NCI-H774 (cell line): ENCODE data around the gene TMEM174.
"Not testable (repeated sequence)": the region's sequence is repeated elsewhere in the genome, so short reads cannot be mapped to it uniquely, and the experiment has no call there.

Experiments used
- DNase-seq: peaks from one replicate; lab custom pipeline; 2025; lab: John Stamatoyannopoulos, UW

Gene TMEM174

DNA sequence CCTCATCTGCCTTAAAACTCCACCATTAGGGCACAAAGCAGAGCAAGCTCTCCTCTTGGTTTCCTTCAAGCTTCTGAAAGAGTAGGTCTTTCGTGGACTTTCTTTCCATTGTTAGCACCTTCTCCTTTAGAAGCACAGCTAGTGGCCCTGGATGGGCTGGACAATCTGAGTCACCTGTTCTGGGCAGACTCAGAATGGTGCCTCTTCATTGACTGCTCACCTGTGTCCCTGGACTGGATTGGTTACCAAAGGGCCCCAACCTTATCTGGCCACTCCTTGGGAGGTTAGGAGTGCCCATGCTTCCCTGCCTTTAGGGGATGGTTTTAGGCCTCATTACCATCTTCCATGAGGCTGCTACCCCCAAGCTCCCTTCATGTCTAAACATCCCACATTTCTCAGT, 23.2 kb downstream of the TMEM174 start:
- DNase-seq, result no peak

DNA sequence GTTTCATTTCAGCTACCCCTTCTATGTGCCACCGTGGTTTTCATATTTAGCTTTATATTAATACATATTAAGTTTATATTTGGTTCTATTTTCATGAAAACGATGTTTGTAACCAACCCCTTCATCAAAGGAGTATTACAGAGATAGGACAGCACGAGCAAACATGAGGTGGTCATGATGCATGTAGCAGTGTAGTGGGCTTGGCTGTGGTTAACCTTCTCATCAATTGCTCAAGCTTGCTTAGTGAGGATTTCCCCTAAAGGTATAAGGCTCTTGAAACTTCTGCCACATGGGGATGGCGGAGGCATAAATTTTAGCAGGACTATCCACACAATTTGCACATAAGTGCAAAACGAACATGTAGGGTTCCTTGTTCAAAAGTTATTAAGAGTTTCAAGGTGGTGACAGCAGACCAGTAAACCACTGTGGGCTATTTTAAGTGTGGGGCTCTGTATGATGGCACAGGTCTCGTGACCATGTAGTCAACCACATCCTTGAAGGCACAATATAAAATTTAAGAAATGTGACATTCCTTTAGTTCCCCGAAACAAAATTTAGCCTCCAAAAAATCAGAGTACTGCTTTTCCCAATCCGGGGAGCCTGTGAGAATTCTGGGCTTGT, 24.8 kb downstream of the TMEM174 start:
- DNase-seq, result no peak

DNA sequence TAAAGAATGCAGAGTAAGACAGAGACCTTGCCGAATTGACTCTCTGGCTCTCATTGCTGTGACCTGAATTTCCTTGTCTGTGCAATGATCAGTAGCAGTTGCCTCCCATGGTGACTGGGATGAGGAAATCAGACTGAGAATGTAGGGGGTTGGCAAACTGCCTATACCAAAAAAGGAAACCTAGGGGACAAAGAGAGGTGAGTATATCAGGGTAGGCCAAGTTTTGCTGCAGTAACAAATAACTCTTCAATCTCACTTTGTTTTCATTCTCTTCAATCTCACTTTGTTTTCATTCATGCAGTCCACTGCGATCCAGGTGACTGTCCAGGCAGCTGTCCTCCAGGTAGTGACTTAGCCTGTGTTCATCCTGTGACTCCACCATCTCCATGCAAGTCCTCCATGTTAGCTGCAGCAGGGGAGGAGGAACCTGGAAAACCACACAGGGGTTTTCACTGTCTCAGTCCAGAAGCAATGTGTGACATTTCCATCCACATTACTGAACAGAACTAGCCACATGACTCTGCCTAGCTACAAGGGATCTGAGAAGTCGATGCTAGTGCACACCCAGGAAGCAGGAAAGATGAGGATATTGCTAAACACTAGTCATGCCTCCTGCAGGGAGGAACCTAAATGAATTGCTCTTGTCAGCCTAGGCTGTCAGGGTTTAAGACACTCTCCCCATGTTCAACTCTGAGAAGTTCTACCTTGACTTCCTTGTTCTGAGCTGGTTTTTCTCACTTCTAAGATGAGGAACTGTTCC, 26.0 kb downstream of the TMEM174 start:
- no peak for DNase-seq

DNA sequence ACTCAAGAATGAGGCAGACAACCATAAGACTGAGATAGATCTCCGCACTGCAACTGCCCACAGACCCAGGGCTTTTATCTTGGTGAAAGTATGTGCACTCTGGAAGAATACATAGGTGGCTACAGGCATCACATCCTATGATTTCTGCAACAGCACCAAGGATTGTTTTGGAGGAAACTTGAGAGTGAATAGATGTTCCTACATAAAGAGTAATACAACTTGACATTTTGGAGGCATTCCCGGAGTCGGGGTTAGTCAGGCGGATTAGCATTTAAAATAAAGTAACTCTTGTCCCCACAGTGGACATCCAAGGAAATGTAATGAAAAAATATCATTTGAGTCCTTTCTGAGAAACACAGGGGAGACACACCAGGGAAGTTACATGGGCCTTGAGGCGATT, 26.7 kb downstream of the TMEM174 start:
- no peak for DNase-seq

DNA sequence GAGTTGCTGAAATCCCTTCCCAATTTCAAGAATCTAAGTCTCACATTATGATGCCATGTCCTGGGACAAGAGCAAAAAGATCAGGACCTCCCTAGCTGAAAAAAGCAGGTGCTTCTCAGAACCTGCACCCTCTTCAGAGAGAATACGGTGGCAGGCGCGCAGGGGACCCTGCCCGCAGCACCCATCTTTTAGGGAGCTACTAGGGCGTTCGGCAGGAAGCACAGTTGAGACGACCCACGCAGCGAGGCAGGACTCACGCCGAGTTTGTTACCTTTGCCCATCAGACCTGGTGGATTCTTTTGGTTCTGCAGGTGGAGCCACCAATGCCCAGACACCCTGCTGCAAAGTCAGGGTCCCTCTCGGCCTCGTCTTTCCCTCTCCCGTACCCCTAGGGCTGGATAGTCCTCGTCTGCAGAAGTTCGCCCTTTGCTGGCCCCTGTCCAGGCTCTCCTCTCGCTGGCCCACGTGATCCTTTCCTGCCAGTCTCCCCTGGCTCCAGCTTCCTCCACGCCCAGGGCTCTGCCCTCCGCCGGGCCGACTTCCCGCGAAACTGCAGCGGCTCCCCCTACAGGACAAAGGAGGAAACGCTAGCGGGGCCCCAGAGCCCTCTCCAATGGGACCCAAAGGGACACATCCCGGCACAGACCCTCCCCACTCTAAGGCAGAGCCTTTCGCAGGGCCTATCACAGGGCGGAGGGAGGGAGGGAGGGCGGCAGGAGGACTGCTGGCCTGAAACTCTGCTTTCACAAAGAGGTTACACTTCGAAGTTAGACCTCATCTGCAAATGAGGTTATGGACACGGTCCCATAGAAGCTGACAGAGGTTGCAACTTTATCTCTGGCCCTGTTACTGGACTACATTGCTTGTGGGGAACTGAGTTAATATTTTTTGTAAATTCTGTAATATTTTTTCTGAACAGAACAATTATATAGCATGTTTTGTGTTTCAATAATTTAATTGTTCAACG, 28.8 kb downstream of the TMEM174 start:
- no peak for DNase-seq

DNA sequence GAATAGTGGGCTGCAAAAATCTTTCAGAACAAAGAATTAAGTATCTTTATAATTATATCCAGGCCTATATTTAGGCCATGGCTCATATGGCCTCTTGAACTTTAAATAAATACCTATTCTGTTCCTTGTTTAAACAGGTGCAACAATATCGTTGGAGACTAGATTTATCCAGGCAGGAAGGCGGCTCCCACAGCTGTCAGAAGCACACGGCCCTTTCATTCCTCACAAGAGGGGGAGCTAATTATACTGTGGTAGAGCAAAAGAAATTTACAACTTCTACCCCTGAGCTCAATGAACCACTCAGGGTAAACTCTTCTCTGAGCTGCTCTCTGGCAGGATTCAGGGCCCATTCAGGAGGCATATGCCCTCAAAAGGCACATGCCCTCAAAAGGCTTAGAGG, 31.3 kb downstream of the TMEM174 start:
- DNase-seq, result peak; percentile 93

DNA sequence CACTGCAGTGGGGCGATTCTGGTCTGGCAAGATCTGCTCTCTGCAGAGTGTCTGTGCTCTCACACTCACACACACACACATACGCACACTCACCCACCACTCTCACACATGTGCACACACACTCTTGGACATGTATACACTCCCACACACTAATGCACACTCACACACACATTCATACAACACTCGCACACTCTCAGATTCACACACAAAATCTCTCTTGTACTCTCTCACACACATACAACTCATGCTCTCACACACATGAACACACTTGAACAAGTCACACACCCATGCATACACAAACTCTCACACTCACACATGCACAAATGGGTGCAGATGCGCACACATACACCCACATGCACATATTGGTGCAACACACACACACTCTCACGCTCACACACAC, 31.7 kb downstream of the TMEM174 start:
- no peak for DNase-seq

DNA sequence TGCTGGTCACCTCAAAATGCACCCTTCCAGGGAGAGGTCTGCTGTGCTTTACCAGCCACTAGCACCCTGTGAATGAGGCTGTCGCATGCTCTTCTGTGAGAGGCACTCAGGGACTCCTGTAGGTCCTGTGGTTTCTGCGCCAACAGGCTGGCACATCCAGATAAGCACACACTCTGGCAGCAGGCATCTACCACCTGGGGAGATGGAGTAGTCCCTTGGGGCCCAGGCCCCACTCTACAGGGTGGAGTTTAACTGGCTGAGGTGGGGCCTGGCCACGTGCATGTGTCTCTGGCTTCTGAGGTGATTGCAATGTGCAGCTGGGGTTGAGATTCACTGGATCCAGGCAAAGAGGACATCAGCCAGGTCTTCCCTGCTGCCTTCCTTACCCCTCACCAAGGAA, 32.3 kb downstream of the TMEM174 start:
- peak; percentile 72 for DNase-seq

DNA sequence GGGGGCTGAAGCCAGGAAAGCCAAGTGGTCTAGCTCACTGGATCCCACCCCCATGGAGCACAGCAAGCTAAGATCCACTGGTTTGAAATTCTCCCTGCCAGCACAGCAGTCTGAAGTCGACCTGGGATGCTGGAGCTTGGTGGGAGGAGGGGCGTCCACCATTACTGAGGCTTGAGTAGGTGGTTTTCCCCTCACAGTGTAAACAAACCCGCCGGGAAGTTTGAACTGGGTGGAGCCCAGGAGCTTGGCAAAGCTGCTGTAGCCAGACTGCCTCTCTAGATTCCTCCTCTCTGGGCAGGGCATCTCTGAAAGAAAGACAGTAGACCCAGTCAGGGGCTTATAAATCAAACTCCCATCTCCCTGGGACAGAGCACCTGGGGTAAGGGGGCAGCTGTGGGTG, 34.2 kb downstream of the TMEM174 start:
- not testable (repeated sequence) for DNase-seq

DNA sequence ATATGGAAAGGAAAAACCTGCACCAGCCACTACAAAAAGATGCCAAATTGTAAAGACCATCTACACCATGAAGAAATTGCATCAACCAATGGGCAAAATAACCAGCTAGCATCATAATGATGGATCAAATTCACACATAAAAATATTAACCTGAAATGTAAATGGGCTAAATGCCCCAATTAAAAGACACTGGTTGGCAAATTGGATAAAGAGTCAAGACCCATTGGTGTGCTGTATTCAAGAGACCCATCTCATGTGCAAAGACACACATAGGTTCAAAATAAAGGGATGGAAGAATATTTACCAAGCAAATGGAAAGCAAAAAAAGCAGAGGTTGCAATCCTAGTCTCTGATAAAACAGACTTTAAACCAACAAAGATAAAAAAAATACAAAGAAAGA, 36.1 kb downstream of the TMEM174 start:
- not testable (repeated sequence) for DNase-seq

DNA sequence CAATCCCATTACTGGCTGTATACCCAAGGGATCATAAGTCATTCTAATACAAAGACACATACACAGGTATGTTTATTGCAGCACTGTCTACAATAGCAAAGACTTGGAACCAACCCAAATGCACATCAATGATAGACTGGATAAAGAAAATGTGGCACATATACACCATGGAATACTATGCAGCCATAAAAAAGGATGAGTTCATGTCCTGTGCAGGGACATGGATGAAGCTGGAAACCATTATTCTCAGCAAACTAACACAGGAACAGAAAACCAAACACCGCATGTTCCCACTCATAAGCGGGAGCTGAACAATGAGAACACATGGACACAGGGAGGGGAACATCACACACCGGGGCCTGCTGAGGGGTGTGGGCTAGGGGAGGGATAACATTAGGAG, 39.7 kb downstream of the TMEM174 start:
- not testable (repeated sequence) for DNase-seq

DNA sequence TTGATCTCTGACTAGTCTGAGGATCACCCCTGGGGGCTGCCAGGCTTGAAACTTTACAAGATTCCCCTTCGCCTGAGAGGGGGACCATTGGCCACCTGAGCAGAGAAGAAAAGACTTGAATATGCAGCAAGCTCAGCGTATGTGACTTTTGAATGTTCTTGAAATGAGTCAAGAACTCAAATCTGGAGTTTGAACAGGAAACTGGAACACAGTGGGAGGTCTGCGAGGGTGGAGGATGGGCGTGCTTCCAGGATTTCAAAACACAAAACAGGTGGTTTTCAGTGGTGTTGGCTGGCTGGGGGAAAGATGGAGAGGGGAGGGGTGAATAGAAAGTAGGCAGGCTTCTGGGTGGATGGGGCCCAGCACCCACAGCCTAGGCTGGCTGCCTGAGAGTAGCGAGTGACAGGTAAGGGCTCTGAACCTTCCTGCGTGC, 40.6 kb downstream of the TMEM174 start:
- DNase-seq, result no peak

DNA sequence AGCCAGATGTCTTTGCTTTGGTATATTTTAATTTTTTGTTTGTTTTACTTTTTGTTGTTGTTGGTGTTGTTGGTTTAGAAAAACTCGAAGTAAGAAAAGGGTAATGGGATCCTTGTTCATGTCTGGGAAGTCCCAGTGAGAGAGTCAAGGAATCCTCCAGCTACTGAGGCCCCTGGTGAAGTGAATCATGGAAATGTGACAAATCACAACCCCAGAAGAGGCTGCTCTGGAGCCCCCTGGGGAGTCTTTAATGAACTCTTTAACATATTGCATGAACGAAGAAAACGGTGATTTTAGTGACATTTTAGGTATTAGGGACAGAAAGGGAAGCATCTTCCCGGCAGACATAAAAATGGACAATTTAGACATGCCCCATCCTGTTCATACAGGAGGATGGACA, 41.3 kb downstream of the TMEM174 start:
- no peak for DNase-seq

DNA sequence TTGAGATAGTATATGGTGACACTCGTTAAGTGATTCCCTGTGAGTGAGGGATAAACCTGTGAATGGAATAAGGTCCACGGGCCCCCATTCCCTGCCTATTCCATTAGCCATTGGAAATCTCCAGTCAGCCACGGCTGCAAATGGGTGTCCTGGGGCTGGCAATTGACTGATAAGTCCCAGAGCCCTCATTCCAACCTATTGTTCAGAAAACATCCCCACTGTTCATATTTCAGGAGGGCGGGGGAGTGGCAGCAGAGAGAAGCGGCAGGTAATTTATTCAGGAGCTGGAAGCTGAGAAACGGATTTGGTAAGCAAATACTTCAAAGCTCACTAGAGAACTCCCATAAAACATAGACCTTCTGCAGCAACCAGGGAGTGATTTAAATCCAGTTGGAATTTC, 42.0 kb downstream of the TMEM174 start:
- DNase-seq, result peak; percentile 36

DNA sequence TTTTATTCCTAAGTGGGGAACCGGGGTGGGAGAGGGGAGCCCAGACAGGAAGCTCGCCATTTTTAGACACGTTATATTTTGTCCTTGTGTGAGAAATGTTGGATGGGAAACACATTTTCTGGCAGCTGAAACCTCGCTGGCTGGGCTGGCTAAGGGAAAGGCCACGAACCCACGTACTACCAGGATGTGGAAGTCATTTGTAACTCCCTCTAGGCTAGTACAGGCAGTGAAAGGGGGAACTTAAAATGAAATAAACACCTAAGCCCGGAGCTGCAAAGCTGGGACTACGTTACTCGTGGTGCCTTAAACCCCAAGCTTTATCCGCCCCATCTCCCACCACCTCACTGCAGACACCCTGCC, 42.5 kb downstream of the TMEM174 start:
- no peak for DNase-seq

DNA sequence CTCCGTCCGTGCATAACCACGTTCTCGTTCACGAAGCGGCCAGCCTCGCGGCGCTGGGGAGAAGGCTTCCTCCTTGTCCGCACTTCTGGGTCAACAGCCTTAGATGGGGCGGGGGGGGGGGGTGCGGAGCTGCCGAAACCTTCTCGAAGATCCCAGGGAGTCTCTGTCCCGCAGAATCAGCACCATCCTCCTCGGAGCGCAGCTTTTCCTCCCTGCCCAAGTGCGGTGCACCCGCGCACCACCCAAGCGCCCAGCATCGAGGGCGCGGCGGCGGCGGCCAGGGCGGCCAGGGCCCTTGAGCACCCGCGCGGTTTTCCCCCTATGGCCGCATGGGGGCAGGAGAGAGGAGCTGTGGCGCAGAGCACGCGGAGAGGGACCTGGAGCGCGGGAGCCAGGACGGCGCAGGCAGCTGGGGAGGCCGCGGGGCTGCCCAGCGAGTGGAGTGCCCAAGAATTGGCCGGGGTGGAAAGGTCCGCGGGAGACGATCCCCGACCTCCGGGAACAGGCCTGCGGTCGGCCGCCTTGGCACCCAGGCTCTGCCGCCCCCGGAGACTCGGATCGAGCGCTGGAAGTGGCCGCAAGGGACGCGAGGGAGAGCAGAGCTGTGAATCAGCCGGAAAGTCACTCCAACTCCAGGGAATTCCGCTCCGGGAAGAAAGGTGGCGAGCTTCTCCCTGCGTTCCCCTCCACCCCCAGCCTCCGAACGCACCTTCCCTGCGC, 43.1 kb downstream of the TMEM174 start:
- peak; percentile 83 for DNase-seq

DNA sequence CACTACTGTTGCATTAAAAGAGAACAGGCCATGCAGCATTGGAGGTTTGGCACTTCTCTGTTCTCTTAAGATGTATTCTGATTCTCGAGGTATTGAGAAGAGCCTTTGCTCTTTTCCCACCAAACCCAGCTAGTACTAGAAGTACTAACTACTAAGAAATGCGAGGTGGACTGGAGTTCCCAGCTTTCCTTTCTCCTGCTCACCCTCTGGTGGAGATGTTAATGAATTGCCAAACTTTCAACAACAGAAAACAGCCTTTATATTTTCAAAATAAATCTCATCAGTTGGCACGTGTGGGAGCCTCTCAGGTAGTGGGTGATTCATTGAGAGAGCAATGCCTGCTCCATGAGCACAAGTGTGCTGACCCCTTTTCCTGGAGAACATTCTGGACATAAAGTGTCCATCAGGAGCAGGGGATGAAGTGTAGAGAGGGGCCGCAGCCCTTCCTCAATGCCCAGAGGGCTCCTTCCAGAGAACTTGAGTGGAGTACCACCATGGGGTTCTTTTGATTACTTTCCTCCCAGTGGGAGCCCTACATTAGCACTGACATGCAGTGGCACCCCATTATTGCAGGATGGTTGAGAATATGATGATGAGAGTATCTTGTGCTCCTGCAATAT, 45.7 kb downstream of the TMEM174 start:
- no peak for DNase-seq

DNA sequence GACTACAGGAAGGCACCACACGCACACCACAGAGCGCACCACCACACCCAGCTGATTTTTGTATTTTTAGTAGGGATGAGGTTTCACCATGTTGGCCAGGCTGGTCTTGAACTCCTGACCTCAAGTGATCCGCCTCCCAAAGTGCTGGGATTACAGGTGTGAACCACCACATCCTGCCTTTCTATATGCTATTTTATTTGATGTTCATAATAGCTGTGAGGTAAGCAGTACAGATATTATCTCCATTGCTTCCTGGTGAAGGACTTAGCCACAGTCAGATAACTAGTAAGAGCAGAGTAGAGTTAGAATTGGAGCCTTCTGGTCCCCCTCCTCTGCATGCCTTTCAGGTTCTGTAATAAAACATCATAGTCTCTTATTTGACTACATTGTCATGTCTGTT, 46.3 kb downstream of the TMEM174 start:
- DNase-seq, result not testable (repeated sequence)

DNA sequence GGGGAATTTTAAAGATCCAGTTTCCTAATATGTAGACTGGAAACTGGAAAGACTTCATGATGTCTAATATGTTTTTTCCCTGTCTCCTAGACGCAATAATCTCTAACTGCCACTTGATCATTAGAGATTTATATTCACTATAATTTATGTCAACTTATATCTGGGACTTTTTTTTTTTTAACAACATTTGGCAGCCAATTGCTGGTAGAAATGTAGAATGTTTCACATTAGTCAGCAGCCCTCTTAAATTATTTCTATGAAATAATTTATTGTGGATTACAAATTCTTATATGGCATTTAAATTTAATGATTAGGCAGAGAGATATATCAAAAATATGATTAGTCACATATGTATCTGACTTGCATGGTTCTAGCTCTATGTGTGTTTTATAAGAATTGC, 48.2 kb downstream of the TMEM174 start:
- no peak for DNase-seq

DNA sequence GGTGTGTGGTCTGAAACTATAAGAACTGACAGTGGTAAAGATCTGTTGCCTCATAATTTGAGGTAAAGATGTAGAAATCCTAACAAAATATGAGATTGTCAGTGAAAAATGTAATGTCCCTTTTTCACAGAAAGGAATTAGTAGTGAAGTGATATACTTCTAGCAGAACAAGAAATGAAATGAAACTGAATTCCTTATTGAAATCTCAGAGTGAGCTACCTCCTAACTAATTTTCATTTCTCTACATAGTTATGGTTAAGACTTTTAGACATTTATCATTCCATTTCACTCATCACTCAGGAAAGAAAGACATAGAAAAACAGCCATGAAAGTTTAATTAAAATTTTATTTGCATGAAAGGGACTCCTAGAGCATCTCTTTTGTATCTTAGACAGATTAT, 48.7 kb downstream of the TMEM174 start:
- no peak for DNase-seq

DNA sequence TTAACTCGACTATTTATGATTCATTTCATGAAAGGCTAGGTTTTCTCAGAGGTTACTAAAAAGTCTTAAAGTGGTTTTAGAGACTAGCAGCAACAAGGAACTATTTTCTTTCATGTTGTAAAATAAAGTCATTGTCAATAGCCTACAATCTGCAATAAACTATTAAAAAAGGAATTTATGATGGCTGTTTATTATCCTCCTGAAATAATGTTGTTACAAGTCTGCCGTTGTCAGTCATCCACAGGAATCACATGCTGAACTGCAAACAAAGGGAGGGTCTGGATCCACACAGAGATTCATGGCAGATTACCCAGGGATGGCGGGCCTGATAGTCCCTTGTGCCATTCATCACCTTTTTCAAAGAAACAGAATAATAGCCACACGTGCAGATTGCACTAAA, 49.2 kb downstream of the TMEM174 start:
- no peak for DNase-seq
